WERI-Rb-1 (cell line): ENCODE measurements around the gene SLC7A5.
"Not testable (repeated sequence)": the region's sequence is repeated elsewhere in the genome, so short reads cannot be mapped to it uniquely, and the experiment has no call there.

Source experiments
- DNase-seq: peaks from one replicate; pipeline ENCODE4 v3.0.0-alpha.2; 2020
- H3K27ac ChIP-seq: fragments of 250-450 bp; sonication (Bioruptor Pico); 2 replicates; pipeline ENCODE4 v1.5.1; 2020; ENCODE audit warnings: mild to moderate bottlenecking, moderate library complexity
- H3K27me3 ChIP-seq: fragments of 250-450 bp; sonication (Bioruptor Pico); 2 replicates; pipeline ENCODE4 v1.5.1; 2021; ENCODE audit warnings: mild to moderate bottlenecking, low read depth, moderate library complexity; ENCODE audit not compliant: insufficient read depth, severe bottlenecking
- H3K36me3 ChIP-seq: fragments of 250-450 bp; sonication (Bioruptor Pico); 2 replicates; pipeline ENCODE4 v1.5.1; 2020; ENCODE audit warnings: mild to moderate bottlenecking, moderate library complexity
- H3K4me3 ChIP-seq: 2 replicates; pipeline ENCODE4 v1.5.1; 2011; ENCODE audit warnings: low read depth, mild to moderate bottlenecking, control low read depth, low read length
- H3K9me3 ChIP-seq: fragments of 250-450 bp; sonication (Bioruptor Pico); 2 replicates; pipeline ENCODE4 v1.5.1; 2021; ENCODE audit warnings: mild to moderate bottlenecking, moderate library complexity; ENCODE audit not compliant: severe bottlenecking
- TF ChIP-seq, protein P1 (sequence below): IDR thresholded peaks from 2 replicates; pipeline ENCODE4 v1.5.1; 2011; ENCODE audit warnings: low read depth, mild to moderate bottlenecking, control low read depth, inconsistent platforms, low read length

SLC7A5 gene

DNA sequence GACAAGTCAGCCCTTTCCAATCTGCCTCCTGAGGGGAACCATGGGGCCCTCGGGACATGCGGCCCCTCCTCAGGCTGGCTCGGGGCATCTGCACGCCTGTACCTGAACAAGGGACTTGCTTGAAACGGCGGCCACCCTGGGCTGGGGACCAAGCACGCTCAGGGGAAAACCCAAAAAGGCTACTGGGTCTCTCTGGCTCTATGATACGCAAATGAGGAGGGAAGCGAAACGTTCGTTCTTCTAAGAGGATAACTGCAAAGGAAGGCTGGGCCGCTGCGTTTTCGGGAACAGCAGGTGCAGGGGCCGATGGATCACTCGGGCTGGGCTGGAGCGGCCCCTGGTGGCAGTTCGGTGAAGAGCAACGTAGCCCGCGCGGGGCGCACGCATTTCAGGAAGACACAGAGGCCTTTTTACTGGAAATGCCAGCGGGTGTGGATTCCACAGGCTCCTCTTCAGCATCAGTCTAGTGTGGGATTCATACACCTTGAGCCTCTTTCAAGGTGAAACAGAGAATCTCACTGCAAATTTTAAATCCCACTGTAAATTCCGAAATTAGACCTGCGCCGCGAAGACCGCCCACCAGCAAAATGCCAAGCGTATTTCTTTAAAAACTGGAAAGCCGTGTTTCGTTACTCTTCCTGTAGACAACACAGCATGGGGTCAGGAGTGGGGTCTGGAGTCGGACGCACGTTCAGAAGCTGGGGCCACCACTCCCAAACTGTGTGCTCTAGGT is 40.1 kb upstream of the SLC7A5 start:
- H3K4me3 ChIP-seq, H3K9me3 ChIP-seq, H3K27ac ChIP-seq, H3K27me3 ChIP-seq, H3K36me3 ChIP-seq: not testable (repeated sequence)
- TF ChIP-seq, protein P1, sequence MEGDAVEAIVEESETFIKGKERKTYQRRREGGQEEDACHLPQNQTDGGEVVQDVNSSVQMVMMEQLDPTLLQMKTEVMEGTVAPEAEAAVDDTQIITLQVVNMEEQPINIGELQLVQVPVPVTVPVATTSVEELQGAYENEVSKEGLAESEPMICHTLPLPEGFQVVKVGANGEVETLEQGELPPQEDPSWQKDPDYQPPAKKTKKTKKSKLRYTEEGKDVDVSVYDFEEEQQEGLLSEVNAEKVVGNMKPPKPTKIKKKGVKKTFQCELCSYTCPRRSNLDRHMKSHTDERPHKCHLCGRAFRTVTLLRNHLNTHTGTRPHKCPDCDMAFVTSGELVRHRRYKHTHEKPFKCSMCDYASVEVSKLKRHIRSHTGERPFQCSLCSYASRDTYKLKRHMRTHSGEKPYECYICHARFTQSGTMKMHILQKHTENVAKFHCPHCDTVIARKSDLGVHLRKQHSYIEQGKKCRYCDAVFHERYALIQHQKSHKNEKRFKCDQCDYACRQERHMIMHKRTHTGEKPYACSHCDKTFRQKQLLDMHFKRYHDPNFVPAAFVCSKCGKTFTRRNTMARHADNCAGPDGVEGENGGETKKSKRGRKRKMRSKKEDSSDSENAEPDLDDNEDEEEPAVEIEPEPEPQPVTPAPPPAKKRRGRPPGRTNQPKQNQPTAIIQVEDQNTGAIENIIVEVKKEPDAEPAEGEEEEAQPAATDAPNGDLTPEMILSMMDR = peak; percentile 69
- DNase-seq = peak; percentile 62

DNA sequence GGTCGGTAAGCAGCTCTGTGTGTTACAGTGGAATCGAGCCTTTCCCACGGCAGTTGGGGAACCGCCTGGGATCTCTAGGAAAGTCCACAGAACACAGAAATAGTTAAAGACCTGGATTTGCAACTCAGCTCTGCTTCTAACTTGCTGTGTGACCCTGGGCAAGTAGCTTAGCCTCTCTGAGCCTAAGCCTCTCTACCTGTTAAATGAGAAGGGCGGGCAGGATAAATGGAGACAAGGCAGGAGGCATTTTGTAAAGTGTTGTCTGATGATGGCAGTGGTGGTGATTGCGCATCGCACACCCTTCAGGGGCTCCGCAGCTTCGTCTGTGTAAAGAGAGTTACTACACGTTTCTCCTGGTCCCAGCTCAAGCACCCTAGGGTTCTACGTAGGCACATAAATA is 38.8 kb upstream of the SLC7A5 start:
- H3K27me3 ChIP-seq, H3K4me3 ChIP-seq, H3K36me3 ChIP-seq, DNase-seq, H3K27ac ChIP-seq, H3K9me3 ChIP-seq: not testable (repeated sequence)

DNA sequence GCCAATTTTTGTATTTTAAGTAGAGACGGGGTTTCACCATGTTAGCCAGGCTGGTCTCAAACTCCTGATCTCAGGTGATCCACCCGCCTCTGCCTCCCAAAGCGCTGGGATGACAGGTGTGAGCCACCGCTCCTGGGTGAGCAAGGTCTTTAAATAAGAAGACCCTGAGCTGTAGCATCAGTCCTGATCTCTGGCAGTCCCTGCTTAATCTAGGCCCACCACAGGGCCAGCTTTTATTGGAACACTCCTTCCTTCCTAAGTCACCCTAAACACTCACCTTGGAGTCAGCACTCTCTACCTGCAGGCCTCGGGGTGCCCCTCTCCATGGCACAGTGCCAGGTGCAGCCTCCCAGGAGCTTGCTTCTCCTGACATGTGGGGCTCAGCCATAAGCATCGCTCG is 36.2 kb upstream of the SLC7A5 start:
- not testable (repeated sequence) for DNase-seq, H3K36me3 ChIP-seq, H3K27ac ChIP-seq, H3K27me3 ChIP-seq, H3K9me3 ChIP-seq, H3K4me3 ChIP-seq

DNA sequence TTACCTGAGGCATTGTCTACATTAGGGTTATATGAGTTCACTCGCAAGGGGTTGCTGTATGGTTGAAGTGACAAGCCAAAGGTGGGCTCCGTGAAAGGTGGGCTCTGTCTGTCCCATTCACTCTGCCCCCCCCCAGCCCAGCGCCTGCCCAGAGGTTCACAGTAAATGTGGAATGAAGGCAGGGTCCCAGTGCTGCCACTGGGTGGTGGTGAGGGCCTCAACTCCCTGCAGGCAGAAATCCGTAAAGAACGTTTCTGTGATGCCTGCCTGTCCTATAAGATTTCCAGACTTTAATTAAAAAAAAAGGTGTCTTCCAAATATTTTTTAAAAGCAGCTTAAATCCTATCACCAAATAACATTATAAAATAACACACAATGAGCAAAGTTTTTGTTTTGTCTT is 35.7 kb upstream of the SLC7A5 start:
- not testable (repeated sequence) for H3K36me3 ChIP-seq, DNase-seq, H3K27ac ChIP-seq, H3K9me3 ChIP-seq, H3K27me3 ChIP-seq, H3K4me3 ChIP-seq

DNA sequence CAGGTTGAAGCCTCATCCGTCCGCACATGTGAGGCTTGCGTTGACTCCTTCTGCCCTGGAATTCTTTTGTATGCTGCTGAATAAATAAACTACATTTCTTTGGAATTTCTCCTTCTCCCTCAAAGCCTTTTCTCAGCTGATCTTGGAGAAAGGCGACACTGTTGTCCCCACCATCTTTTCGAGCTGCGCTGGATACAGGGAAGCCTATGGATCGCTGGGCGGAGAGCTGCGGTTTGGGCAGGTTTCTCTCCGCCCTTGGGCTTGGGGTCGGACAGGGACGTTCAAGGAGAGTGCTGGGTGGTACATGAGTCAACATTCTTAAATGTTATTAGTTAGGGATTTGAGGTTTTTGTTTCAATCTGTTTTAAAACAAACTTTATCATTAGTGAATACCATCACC is 31.2 kb upstream of the SLC7A5 start:
- not testable (repeated sequence) for H3K36me3 ChIP-seq, H3K27me3 ChIP-seq, H3K27ac ChIP-seq, DNase-seq, H3K9me3 ChIP-seq, H3K4me3 ChIP-seq

DNA sequence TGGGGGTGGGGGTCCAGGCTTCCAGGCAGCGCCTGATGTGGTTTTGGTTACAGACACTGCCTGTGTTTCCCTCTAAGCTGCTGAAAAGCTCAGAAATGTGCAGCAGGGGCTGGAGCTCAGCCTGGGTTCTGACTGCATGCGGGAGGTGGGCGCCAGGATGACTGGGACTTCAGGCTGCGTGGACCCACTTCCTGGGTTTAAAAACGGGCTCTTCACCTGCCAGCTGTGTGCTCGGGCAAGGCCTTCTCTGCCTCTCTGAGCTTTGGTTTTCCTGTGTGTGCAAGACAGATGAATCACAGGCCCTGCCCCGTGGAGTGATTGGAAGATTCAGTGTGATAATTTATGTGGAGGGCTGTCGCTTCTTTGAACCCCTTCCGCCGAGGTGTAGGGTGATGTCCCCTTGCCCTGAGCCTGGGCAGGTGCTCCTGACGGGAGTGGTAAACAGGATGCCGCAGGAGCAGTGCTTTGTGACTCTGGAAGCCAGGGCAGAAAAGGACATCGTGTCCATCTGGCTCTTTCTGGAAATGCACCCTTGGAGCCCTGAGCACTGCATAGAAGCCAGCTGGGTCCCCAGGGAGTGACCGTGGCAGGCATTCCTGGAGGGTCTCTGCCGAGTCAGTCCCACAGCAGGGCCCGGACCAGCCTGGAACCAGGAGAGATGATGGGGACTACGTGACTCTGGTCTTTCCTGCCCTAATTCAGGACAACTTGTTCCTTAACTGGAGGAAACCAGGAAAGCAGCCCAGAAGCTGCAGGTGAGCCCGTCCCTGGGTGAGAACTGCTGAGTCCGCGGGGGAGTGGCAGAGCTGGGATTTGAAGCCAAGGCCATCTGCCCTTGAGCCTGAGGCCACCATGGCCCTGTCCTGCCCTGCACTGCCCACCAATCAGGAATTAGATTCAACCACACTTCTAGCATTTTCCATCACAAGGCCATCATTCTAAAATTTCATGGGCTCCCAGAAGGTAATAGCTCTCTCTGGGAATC is 28.5 kb upstream of the SLC7A5 start:
- peak; percentile 19 for DNase-seq
- no peaks in the 10 kb centered on the region for H3K27me3 ChIP-seq
- TF ChIP-seq, protein P1 = no peak
- H3K9me3 ChIP-seq = no peaks in the 10 kb centered on the region
- no peak overlapping the region for H3K4me3 ChIP-seq
- no peak overlapping the region for H3K27ac ChIP-seq
- H3K36me3 ChIP-seq = no peaks in the 10 kb centered on the region

DNA sequence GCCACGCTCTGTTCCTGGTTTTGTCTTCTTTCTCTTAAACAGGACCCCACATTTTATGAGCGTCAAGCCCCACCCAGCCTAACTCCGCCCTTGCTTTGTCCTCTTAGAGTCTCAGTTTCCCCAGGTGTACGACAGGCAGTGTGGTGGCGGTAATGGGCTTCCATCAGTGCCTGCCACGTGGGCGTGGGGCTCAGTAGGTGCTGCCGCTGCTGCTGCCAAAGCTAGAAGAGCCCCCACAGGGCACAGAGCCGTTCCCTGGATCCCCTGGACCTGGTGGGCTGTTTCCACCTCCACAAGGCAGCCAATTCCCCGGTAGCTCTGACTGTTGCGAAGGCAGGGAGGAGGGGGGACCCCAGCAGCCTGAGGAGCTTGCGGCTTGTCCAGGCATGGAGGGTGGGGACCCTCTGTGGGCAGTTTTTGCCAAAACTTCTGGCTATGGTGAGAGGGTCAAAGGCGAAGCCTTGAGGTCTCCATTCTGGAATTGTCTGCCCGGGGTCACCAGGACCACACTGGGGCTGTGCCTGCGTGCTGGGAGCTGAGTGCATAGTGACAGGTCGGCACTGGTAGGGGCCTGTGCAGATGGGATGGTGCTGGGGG is 27.7 kb upstream of the SLC7A5 start:
- not testable (repeated sequence) for H3K27me3 ChIP-seq, H3K27ac ChIP-seq, DNase-seq, H3K4me3 ChIP-seq, H3K9me3 ChIP-seq, H3K36me3 ChIP-seq

DNA sequence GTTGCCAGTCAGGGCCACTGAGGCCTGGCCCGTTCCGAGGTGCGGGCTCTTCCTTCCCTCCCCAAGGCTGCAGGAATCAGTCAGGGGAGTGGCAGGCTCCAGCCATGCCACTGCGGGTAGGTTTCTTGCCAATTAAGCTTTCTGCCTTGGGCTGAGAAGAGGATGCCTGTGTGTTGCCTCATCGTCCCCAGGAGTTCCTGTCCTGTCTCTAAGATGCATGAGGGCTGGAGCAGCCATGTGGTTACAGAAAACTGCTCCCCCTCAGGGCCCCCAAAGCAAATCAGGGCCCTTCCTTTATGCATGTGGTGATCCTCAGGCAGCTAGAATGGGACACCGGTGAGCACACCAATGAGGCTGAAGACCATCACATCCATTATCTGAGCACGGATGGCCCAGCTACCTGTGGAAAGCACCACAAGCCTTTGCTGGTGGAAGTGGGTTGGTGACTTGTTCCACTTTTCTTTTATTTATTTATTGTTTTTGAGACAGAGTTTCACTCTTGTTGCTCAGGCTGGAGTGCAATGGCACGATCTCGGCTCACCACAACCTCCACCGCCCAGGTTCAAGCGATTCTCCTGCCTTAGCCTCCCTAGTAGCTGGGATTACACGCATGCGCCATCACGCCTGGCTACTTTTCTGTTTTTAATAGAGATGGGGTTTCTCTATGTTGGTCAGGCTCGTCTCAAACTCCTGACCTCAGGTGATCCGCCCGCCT is 27.0 kb upstream of the SLC7A5 start:
- not testable (repeated sequence) for H3K36me3 ChIP-seq, H3K27ac ChIP-seq, DNase-seq

More for the DNA sequence above, 27.0 kb upstream of the SLC7A5 start:
- not testable (repeated sequence) for H3K27me3 ChIP-seq, H3K9me3 ChIP-seq, H3K4me3 ChIP-seq
